B cell (primary cell): Measurements from ENCODE around the gene HLCS. TPM values are rescaled to one million over a fixed set of nuclear protein-coding genes. Genes with fewer than 3 reads are reported as not detected.

Experiments
- ATAC-seq: fragments of 200-7000 bp; cut with Tn5 transposase; one replicate; pipeline ENCODE4 v1.10.0; 2021; ENCODE audit warnings: low read depth, mild to moderate bottlenecking, moderate number of reproducible peaks, moderate library complexity
- CTCF ChIA-PET: fragments of 350-600 bp; sonication (Branson Sonifier 250); formaldehyde crosslinking; loops from one replicate; lab custom pipeline; 2021; ENCODE audit warnings: antibody characterized with exemption, inconsistent platforms; lab: Charles Lee
- POLR2A ChIA-PET: fragments of 350-600 bp; sonication (Branson Sonifier 250); formaldehyde crosslinking; loops from one replicate; lab custom pipeline; 2021; ENCODE audit warnings: antibody characterized with exemption; lab: Charles Lee
- DNase-seq: peaks from one replicate; pipeline ENCODE4 v3.0.0; 2013
- H2AFZ ChIP-seq: 2 replicates; pipeline ENCODE4 v1.6.1; 2012; ENCODE audit warnings: mild to moderate bottlenecking, low read depth, low read length; ENCODE audit not compliant: insufficient read depth, poor library complexity, severe bottlenecking
- H3K27ac ChIP-seq, 2 donors: 1 replicate in 1 of 2; 2 replicates in 1 of 2; pipeline ENCODE4 v1.5.1; 2012 to 2013; ENCODE audit warnings: low read length in 2 of 2, mild to moderate bottlenecking in 2 of 2, moderate library complexity in 1 of 2
- H3K27me3 ChIP-seq, 4 experiments: fragments of 200-600 bp in 1 of 4; sonication (generic) in 1 of 4; replicated peaks in 1 of 4; 1 replicate in 2 of 4; 2 replicates in 2 of 4; pipeline versions ENCODE4 v1.6.1 to v1.7.0; 2013 to 2016; ENCODE audit warnings: low read length in 3 of 4, mild to moderate bottlenecking in 2 of 4, mixed read lengths in 1 of 4, moderate library complexity in 1 of 4; ENCODE audit not compliant: insufficient read depth in 4 of 4, control insufficient read depth in 3 of 4; ENCODE audit errors: control extremely low read depth in 1 of 4
- H3K36me3 ChIP-seq, 2 experiments: replicated peaks in 1 of 2; 1 replicate in 1 of 2; 2 replicates in 1 of 2; pipeline versions ENCODE4 v1.6.1 to v1.7.1; 2013; ENCODE audit warnings: low read length in 1 of 2; ENCODE audit not compliant: insufficient read depth in 2 of 2, control insufficient read depth in 1 of 2; ENCODE audit errors: control extremely low read depth in 1 of 2, extremely low read depth in 1 of 2
- H3K4me1 ChIP-seq, 2 donors: fragments of 200-600 bp in 1 of 2; sonication (generic) in 1 of 2; 1 replicate in 1 of 2; 2 replicates in 1 of 2; pipeline versions ENCODE4 v1.5.1 to v1.6.1; 2013 to 2017; ENCODE audit warnings: low read length in 2 of 2; ENCODE audit not compliant: control insufficient read depth in 2 of 2, insufficient read depth in 2 of 2
- H3K4me2 ChIP-seq: replicated peaks from 2 replicates; pipeline ENCODE3; 2012; ENCODE audit warnings: mild to moderate bottlenecking, low read depth, low read length; ENCODE audit not compliant: poor library complexity, severe bottlenecking
- H3K4me3 ChIP-seq, 5 experiments: fragments of 200-600 bp in 1 of 5; sonication (generic) in 1 of 5; 1 replicate in 3 of 5; 2 replicates in 2 of 5; pipeline versions ENCODE4 v1.5.1 to v1.7.0; 2011 to 2016; ENCODE audit warnings: low read length in 4 of 5, mild to moderate bottlenecking in 4 of 5, low read depth in 2 of 5, control low read depth in 1 of 5, moderate library complexity in 1 of 5; ENCODE audit not compliant: insufficient read depth in 1 of 5; ENCODE audit errors: control extremely low read depth in 1 of 5, extremely low read depth in 1 of 5
- H3K79me2 ChIP-seq: fragments of 200-600 bp; sonication (generic); one replicate; pipeline ENCODE4 v1.6.0; 2016; ENCODE audit warnings: low read length; ENCODE audit not compliant: control insufficient read depth, insufficient read depth
- H3K9ac ChIP-seq: fragments of 200-600 bp; sonication (generic); 2 replicates; pipeline ENCODE4 v1.6.1; 2017; ENCODE audit warnings: mild to moderate bottlenecking, low read length, moderate library complexity
- H3K9me3 ChIP-seq, 3 donors: one replicate each; pipeline versions ENCODE4 v1.6.1 to v1.7.1; 2013; ENCODE audit warnings: low read length in 2 of 3; ENCODE audit not compliant: control insufficient read depth in 2 of 3, insufficient read depth in 1 of 3; ENCODE audit errors: control extremely low read depth in 1 of 3
- H4K20me1 ChIP-seq: 2 replicates; pipeline ENCODE4 v1.6.0; 2012; ENCODE audit warnings: mild to moderate bottlenecking, low read length; ENCODE audit not compliant: insufficient read depth, control insufficient read depth, poor library complexity, severe bottlenecking
- H3K27ac Mint-ChIP-seq: one replicate; pipeline ENCODE4 v1.8.0; 2021; ENCODE audit warnings: mixed read lengths
- H3K27me3 Mint-ChIP-seq: one replicate; pipeline ENCODE4 v1.8.0; 2021; ENCODE audit warnings: mixed read lengths
- H3K4me1 Mint-ChIP-seq: one replicate; pipeline ENCODE4 v1.8.0; 2021; ENCODE audit warnings: mixed read lengths
- H3K4me3 Mint-ChIP-seq: one replicate; pipeline ENCODE4 v1.8.0; 2021; ENCODE audit warnings: mixed read lengths
- H3K9me3 Mint-ChIP-seq: one replicate; pipeline ENCODE4 v1.8.0; 2022; ENCODE audit warnings: mixed read lengths; ENCODE audit not compliant: insufficient read depth
- CTCF ChIP-seq: fragments of 200-600 bp; IDR thresholded peaks from one replicate; pipeline ENCODE4 v1.8.0; 2022; ENCODE audit warnings: antibody characterized with exemption, mild to moderate bottlenecking
- EZH2 ChIP-seq: IDR thresholded peaks from 2 replicates; pipeline ENCODE4 v1.6.1; 2012; ENCODE audit warnings: borderline replicate concordance, low read depth, mild to moderate bottlenecking, moderate library complexity, low read length; ENCODE audit not compliant: insufficient read depth, poor library complexity, severe bottlenecking
- WGBS: methylation state at CpG from one replicate; pipeline ENCODE4 v1.1.5; 2013; ENCODE audit warnings: missing lambda C conversion rate; ENCODE audit not compliant: insufficient coverage; 5-methylcytosine and 5-hydroxymethylcytosine counted together
- intact Hi-C: fragments of 100-400 bp; cut with micrococcal nuclease; formaldehyde crosslinking; loops from one replicate; pipeline ENCODE4 v1.10.0; 2022
- polyA plus RNA-seq: library from polyadenylated mRNA; depleted of rRNA; stranded (reverse); fragments of >200 nt; gene quantifications from 2 replicates; pipeline ENCODE4 v1.2.3, GENCODE V29; 2012
- total RNA-seq, 2 donors: library from RNA; stranded (reverse); fragments of 120-200 nt in 1 of 2; gene quantifications; 1 replicate in 1 of 2; 2 replicates in 1 of 2; pipeline versions ENCODE4 v1.2.3 to v1.2.4, GENCODE V29; 2013 to 2022

HLCS gene
- total and polyA plus RNA-seq, 2 donors (not counting 1 experiment from before 2014, with no cell fraction given) = 4.4 to 14.7 TPM

GRCh38 chr21:36803051-36803645, 163.3 kb downstream of the HLCS start:
- ATAC-seq = no peak
- intact Hi-C loops = no loop called here
- H3K36me3 ChIP-seq = no peaks in the 10 kb centered on the region
- no peaks in the 10 kb centered on the region for H3K79me2 ChIP-seq
- H2AFZ ChIP-seq = no peak overlapping the region
- TF ChIP-seq EZH2 (no peak), CTCF (no peak)
- H3K4me3 Mint-ChIP-seq = no peak overlapping the region
- no peaks in the 10 kb centered on the region for H3K4me1 Mint-ChIP-seq
- ChIA-PET CTCF (no interaction called here), POLR2A (no interaction called here)
- WGBS = 94% methylated on average over 9 of the region's 13 CpGs
- no peaks in the 10 kb centered on the region for H3K27me3 ChIP-seq
- H3K27ac ChIP-seq = no peak overlapping the region
- H3K4me3 ChIP-seq = no peak overlapping the region
- H3K9ac ChIP-seq = no peak overlapping the region
- DNase-seq = no peak
- no peaks in the 10 kb centered on the region for H3K4me1 ChIP-seq
- H3K27me3 Mint-ChIP-seq = no peaks in the 10 kb centered on the region
- H4K20me1 ChIP-seq = no peaks in the 10 kb centered on the region
- no peak overlapping the region for H3K4me2 ChIP-seq
- no peaks in the 10 kb centered on the region for H3K9me3 Mint-ChIP-seq
- H3K27ac Mint-ChIP-seq = no peak overlapping the region
- peaks cover 3 to 8% (median 7%) of the 10 kb centered on the region in 3 donors for H3K9me3 ChIP-seq

- no peak overlapping the region for H3K27ac Mint-ChIP-seq
- DNase-seq (no peak), ATAC-seq (no peak)
- Histone ChIP-seq H3K9me3 (peaks cover 4 to 24% (median 24%) of the 10 kb centered on the region in 3 donors), H3K79me2 (no peaks in the 10 kb centered on the region), H3K27ac (no peak overlapping the region), H3K27me3 (no peaks in the 10 kb centered on the region), H3K4me1 (no peaks in the 10 kb centered on the region), H3K9ac (no peak overlapping the region), H3K4me2 (no peak overlapping the region), H3K4me3 (no peak overlapping the region), H2AFZ (no peak overlapping the region), H4K20me1 (no peaks in the 10 kb centered on the region), H3K36me3 (no peaks in the 10 kb centered on the region)
- TF ChIP-seq EZH2 (no peak), CTCF (no peak)
- H3K27me3 Mint-ChIP-seq = no peaks in the 10 kb centered on the region
- CTCF ChIA-PET = no interaction called here
- WGBS = 100% methylated on average over 1 of the region's 4 CpGs
- intact Hi-C loops = no loop called here
- POLR2A ChIA-PET = no interaction called here
- H3K4me3 Mint-ChIP-seq = no peak overlapping the region
- H3K4me1 Mint-ChIP-seq = no peaks in the 10 kb centered on the region
- H3K9me3 Mint-ChIP-seq = peaks cover 8% of the 10 kb centered on the region
Observed at GRCh38 chr21:36800734-36801133, 165.7 kb downstream of the HLCS start.
